Fibroblast of lung (primary cell): ENCODE results near the gene ATP13A5.

Experiments used
- EZH2 ChIP-seq: IDR thresholded peaks from 2 replicates; pipeline ENCODE4 v1.5.1; 2012; ENCODE audit warnings: low read length, control low read depth, mild to moderate bottlenecking; ENCODE audit errors: missing control alignments
- TF ChIP-seq, protein P1 (sequence below), 2 donors: IDR thresholded peaks in 1 of 2; conservative IDR thresholded peaks in 1 of 2; 1 replicate in 1 of 2; 2 replicates in 1 of 2; pipeline ENCODE4 v1.5.1; 2011 to 2012; ENCODE audit warnings: low read length in 2 of 2, control low read depth in 1 of 2, inconsistent platforms in 1 of 2, low read depth in 1 of 2, mild to moderate bottlenecking in 1 of 2

DNA sequence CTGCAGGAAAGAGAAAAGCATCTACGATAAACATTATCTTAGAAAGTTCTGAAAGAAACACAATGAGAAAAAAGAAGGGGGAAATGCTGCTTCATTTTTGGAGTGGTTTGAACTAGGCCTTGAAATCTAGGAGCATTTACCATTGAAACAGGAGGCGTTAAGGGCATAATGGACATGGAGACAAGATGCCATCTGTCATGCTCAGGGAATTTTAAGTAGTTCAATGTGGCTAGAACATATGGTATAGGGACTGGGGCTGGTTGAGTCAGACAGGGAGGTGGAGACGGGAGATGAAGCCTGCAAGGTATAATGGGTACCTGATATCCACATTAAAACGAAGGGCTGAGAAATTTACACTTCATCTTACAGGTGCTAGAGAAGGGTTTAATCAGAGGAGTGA is 147.9 kb downstream of the ATP13A5 start:
- TF ChIP-seq, protein P1, sequence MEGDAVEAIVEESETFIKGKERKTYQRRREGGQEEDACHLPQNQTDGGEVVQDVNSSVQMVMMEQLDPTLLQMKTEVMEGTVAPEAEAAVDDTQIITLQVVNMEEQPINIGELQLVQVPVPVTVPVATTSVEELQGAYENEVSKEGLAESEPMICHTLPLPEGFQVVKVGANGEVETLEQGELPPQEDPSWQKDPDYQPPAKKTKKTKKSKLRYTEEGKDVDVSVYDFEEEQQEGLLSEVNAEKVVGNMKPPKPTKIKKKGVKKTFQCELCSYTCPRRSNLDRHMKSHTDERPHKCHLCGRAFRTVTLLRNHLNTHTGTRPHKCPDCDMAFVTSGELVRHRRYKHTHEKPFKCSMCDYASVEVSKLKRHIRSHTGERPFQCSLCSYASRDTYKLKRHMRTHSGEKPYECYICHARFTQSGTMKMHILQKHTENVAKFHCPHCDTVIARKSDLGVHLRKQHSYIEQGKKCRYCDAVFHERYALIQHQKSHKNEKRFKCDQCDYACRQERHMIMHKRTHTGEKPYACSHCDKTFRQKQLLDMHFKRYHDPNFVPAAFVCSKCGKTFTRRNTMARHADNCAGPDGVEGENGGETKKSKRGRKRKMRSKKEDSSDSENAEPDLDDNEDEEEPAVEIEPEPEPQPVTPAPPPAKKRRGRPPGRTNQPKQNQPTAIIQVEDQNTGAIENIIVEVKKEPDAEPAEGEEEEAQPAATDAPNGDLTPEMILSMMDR (conservative IDR thresholded peaks at IDR 0.05 in 1 of 2, IDR thresholded peaks at IDR 0.05 in 1 of 2; ENCODE audit: low read depth in 1 of 2, low read length in 2 of 2), result no peak
- no peak for TF ChIP-seq EZH2
